KMS-11 (cell line): Measurements from ENCODE around the gene NADK2.

Experiments used
- H2AFZ ChIP-seq: fragments of 200-600 bp; sonication (generic); 2 replicates; pipeline ENCODE4 v1.6.1; 2016; ENCODE audit warnings: antibody characterized with exemption, mixed run types, low read depth
- H3K27ac ChIP-seq: fragments of 200-600 bp; sonication (generic); 2 replicates; pipeline ENCODE4 v1.6.1; 2016; ENCODE audit warnings: mild to moderate bottlenecking, mixed run types
- H3K27me3 ChIP-seq: fragments of 200-600 bp; sonication (generic); 2 replicates; pipeline ENCODE4 v1.6.1; 2017; ENCODE audit warnings: mild to moderate bottlenecking, low read depth, mixed run types, moderate library complexity; ENCODE audit not compliant: insufficient read depth
- H3K36me3 ChIP-seq: fragments of 200-600 bp; sonication (generic); 2 replicates; pipeline ENCODE4 v1.6.1; 2017; ENCODE audit warnings: mild to moderate bottlenecking, mixed run types; ENCODE audit not compliant: insufficient read depth
- H3K4me1 ChIP-seq: fragments of 200-600 bp; sonication (generic); 2 replicates; pipeline ENCODE4 v1.6.1; 2016; ENCODE audit warnings: mild to moderate bottlenecking, low read depth, mixed run types; ENCODE audit not compliant: poor library complexity, severe bottlenecking
- H3K4me2 ChIP-seq: fragments of 200-600 bp; sonication (generic); 2 replicates; pipeline ENCODE4 v1.7.0; 2016; ENCODE audit warnings: mild to moderate bottlenecking, mixed run types
- H3K4me3 ChIP-seq: fragments of 200-600 bp; sonication (generic); IDR thresholded peaks from 2 replicates; pipeline ENCODE4 v1.6.1; 2017; ENCODE audit warnings: low read depth, low read length, mixed read lengths; ENCODE audit not compliant: insufficient read depth
- H3K79me2 ChIP-seq: fragments of 200-600 bp; sonication (generic); 2 replicates; pipeline ENCODE4 v1.6.1; 2016; ENCODE audit warnings: low read depth, mixed run types; ENCODE audit not compliant: insufficient read depth
- H3K9ac ChIP-seq: fragments of 200-600 bp; sonication (generic); 2 replicates; pipeline ENCODE4 v1.6.1; 2016; ENCODE audit warnings: mild to moderate bottlenecking, mixed run types
- H4K20me1 ChIP-seq: fragments of 200-600 bp; sonication (generic); 2 replicates; pipeline ENCODE4 v1.6.1; 2016; ENCODE audit warnings: mild to moderate bottlenecking, mixed run types; ENCODE audit not compliant: insufficient read depth
- CTCF ChIP-seq: fragments of 200-600 bp; sonication (generic); conservative IDR thresholded peaks from 2 replicates; pipeline ENCODE4 v1.6.1; 2017; ENCODE audit warnings: low read depth, mild to moderate bottlenecking, antibody characterized with exemption, low read length, moderate library complexity, mixed read lengths

NADK2 gene

GRCh38 chr5:36145311-36145710, 96.4 kb downstream of the NADK2 start:
- no peaks in the 10 kb centered on the region for H3K27me3 ChIP-seq
- H4K20me1 ChIP-seq = no peaks in the 10 kb centered on the region
- no peak overlapping the region for H3K9ac ChIP-seq
- peaks cover 23% of the 10 kb centered on the region; the same call in 1 of the 2 replicates for H3K79me2 ChIP-seq
- no peaks in the 10 kb centered on the region for H3K36me3 ChIP-seq
- no peak overlapping the region for H3K4me3 ChIP-seq
- H2AFZ ChIP-seq = no peak overlapping the region
- no peak for TF ChIP-seq CTCF
- no peak overlapping the region for H3K4me2 ChIP-seq
- no peak overlapping the region for H3K27ac ChIP-seq
- H3K4me1 ChIP-seq = peaks cover 26% of the 10 kb centered on the region
